H9 (cell line): Measurements from ENCODE around the gene DHRS2. TPM values are rescaled to one million over a fixed set of nuclear protein-coding genes. Genes with fewer than 3 reads are reported as not detected.

ENCODE experiments used
- DNase-seq: peaks from one replicate; pipeline ENCODE4 v3.0.0-alpha.2; 2017
- H2AFZ ChIP-seq: one replicate; pipeline ENCODE4 v1.6.1; 2013; ENCODE audit warnings: mild to moderate bottlenecking, low read length, control low read depth, moderate library complexity
- H2AK5ac ChIP-seq: 2 replicates; pipeline ENCODE4 v1.6.1; 2013; ENCODE audit warnings: low read length, control low read depth, mixed read lengths; ENCODE audit not compliant: insufficient read length
- H2BK120ac ChIP-seq: one replicate; pipeline ENCODE4 v1.6.1; 2013; ENCODE audit warnings: low read depth, mild to moderate bottlenecking, low read length, control low read depth, inconsistent platforms; ENCODE audit not compliant: poor library complexity, severe bottlenecking
- H2BK12ac ChIP-seq: 2 replicates; pipeline ENCODE4 v1.6.1; 2013; ENCODE audit warnings: low read length, control low read depth, mixed read lengths, low read depth; ENCODE audit not compliant: insufficient read length
- H2BK15ac ChIP-seq: 2 replicates; pipeline ENCODE4 v1.6.1; 2013; ENCODE audit warnings: low read depth, low read length, control low read depth
- H2BK20ac ChIP-seq: one replicate; pipeline ENCODE4 v1.6.1; 2013; ENCODE audit warnings: low read depth, mild to moderate bottlenecking, low read length, control low read depth, inconsistent platforms; ENCODE audit not compliant: poor library complexity, severe bottlenecking
- H2BK5ac ChIP-seq: 2 replicates; pipeline ENCODE4 v1.6.1; 2013; ENCODE audit warnings: low read length, control low read depth, mixed read lengths; ENCODE audit not compliant: insufficient read length
- H3K14ac ChIP-seq: 2 replicates; pipeline ENCODE4 v1.6.1; 2013; ENCODE audit warnings: low read length, control low read depth; ENCODE audit not compliant: insufficient read depth
- H3K18ac ChIP-seq: 2 replicates; pipeline ENCODE4 v1.6.1; 2013; ENCODE audit warnings: low read depth, mild to moderate bottlenecking, mixed read lengths, low read length, control low read depth; ENCODE audit not compliant: insufficient read length
- H3K23ac ChIP-seq: 2 replicates; pipeline ENCODE4 v1.6.1; 2013; ENCODE audit warnings: low read length, control low read depth, mixed read lengths, low read depth; ENCODE audit not compliant: insufficient read length
- H3K23me2 ChIP-seq: 2 replicates; pipeline ENCODE4 v1.6.1; 2013; ENCODE audit warnings: low read depth, mild to moderate bottlenecking, mixed read lengths, low read length, control low read depth; ENCODE audit not compliant: insufficient read length, poor library complexity, severe bottlenecking
- H3K27ac ChIP-seq: 2 replicates; pipeline ENCODE4 v1.5.1; 2013; ENCODE audit warnings: low read length, control low read depth, mixed read lengths, low read depth; ENCODE audit not compliant: insufficient read length
- H3K27me3 ChIP-seq: 2 replicates; pipeline ENCODE4 v1.6.1; 2013; ENCODE audit warnings: low read length, control low read depth, inconsistent platforms; ENCODE audit not compliant: insufficient read depth
- H3K4ac ChIP-seq: 2 replicates; pipeline ENCODE4 v1.6.1; 2013; ENCODE audit warnings: low read depth, mild to moderate bottlenecking, control low read depth, inconsistent platforms, low read length, moderate library complexity
- H3K4me1 ChIP-seq: 2 replicates; pipeline ENCODE4 v1.6.1; 2013; ENCODE audit warnings: low read length, control low read depth, inconsistent platforms; ENCODE audit not compliant: insufficient read depth
- H3K4me2 ChIP-seq: 2 replicates; pipeline ENCODE4 v1.6.1; 2013; ENCODE audit warnings: low read length, control low read depth, mixed read lengths; ENCODE audit not compliant: insufficient read length, insufficient read depth
- H3K56ac ChIP-seq: 2 replicates; pipeline ENCODE4 v1.6.1; 2013; ENCODE audit warnings: low read depth, mild to moderate bottlenecking, mixed read lengths, low read length, control low read depth; ENCODE audit not compliant: insufficient read length
- H3K79me1 ChIP-seq: 2 replicates; pipeline ENCODE4 v1.6.1; 2013; ENCODE audit warnings: low read depth, mild to moderate bottlenecking, moderate library complexity, low read length, control low read depth, inconsistent platforms; ENCODE audit not compliant: insufficient read depth, poor library complexity, severe bottlenecking
- H3K79me2 ChIP-seq: 2 replicates; pipeline ENCODE4 v1.6.1; 2013; ENCODE audit warnings: low read length, control low read depth, inconsistent platforms; ENCODE audit not compliant: insufficient read depth
- H3K9ac ChIP-seq: 2 replicates; pipeline ENCODE4 v1.6.1; 2013; ENCODE audit warnings: low read length, control low read depth, mixed read lengths; ENCODE audit not compliant: insufficient read length; ENCODE audit errors: extremely low read depth
- H3K9me3 ChIP-seq: one replicate; pipeline ENCODE4 v1.6.1; 2013; ENCODE audit warnings: low read depth, low read length, inconsistent platforms; ENCODE audit not compliant: control insufficient read depth
- H3T11ph ChIP-seq: one replicate; pipeline ENCODE4 v1.6.1; 2013; ENCODE audit warnings: mild to moderate bottlenecking, low read length, control low read depth, inconsistent platforms
- H4K20me1 ChIP-seq: one replicate; pipeline ENCODE4 v1.6.1; 2013; ENCODE audit not compliant: control insufficient read depth, insufficient read length, insufficient read depth
- H4K5ac ChIP-seq: 2 replicates; pipeline ENCODE4 v1.6.1; 2013; ENCODE audit warnings: low read depth, mild to moderate bottlenecking, mixed read lengths, low read length, control low read depth; ENCODE audit not compliant: insufficient read length
- H4K8ac ChIP-seq: replicated peaks from 2 replicates; pipeline ENCODE4 v1.6.1; 2013; ENCODE audit warnings: low read length, control low read depth, mixed read lengths, low read depth; ENCODE audit not compliant: insufficient read length
- H4K91ac ChIP-seq: 2 replicates; pipeline ENCODE4 v1.6.1; 2013; ENCODE audit warnings: low read depth, mild to moderate bottlenecking, moderate library complexity, mixed read lengths, low read length, control low read depth; ENCODE audit not compliant: insufficient read length
- H3K27ac Mint-ChIP-seq, 3 experiments: 2 replicates in 2 of 3; 3 replicates in 1 of 3; pipeline ENCODE4 v1.8.0; 2020 to 2021; ENCODE audit warnings: mixed read lengths in 3 of 3, mild to moderate bottlenecking in 1 of 3, moderate library complexity in 1 of 3
- H3K27me3 Mint-ChIP-seq: 2 replicates; pipeline ENCODE4 v1.8.0; 2021; ENCODE audit warnings: low read depth, mild to moderate bottlenecking, moderate library complexity, mixed read lengths
- H3K36me3 Mint-ChIP-seq, 3 experiments: 2 replicates in 2 of 3; 3 replicates in 1 of 3; pipeline ENCODE4 v1.8.0; 2020 to 2021; ENCODE audit warnings: low read depth in 3 of 3, mixed read lengths in 3 of 3; ENCODE audit not compliant: insufficient read depth in 1 of 3
- H3K4me1 Mint-ChIP-seq, 2 experiments: 2 replicates each; pipeline ENCODE4 v1.8.0; 2020; ENCODE audit warnings: mixed read lengths in 2 of 2
- H3K4me3 Mint-ChIP-seq, 2 experiments: 2 replicates in 1 of 2; 3 replicates in 1 of 2; pipeline ENCODE4 v1.8.0; 2020 to 2021; ENCODE audit warnings: mild to moderate bottlenecking in 2 of 2, mixed read lengths in 2 of 2, moderate library complexity in 1 of 2
- H3K9me3 Mint-ChIP-seq, 2 experiments: 2 replicates in 1 of 2; 3 replicates in 1 of 2; pipeline ENCODE4 v1.8.0; 2020; ENCODE audit warnings: mild to moderate bottlenecking in 2 of 2, mixed read lengths in 2 of 2, moderate library complexity in 1 of 2
- WGBS: extraction: QIAGEN DNeasy Blood & Tissue Kit; methylation state at CpG from one replicate; pipeline ENCODE4 v1.1.7; 2013; ENCODE audit warnings: missing lambda C conversion rate, low lambda C conversion rate, mixed read lengths; ENCODE audit not compliant: insufficient read length; ENCODE audit errors: extremely low coverage; 5-methylcytosine and 5-hydroxymethylcytosine counted together
- total RNA-seq: library from RNA; stranded (reverse); gene quantifications from 2 replicates; pipeline ENCODE4 v1.2.1, GENCODE V29; 2021
- TF ChIP-seq, protein P1 (sequence below): fragments of 200-600 bp; sonication (generic); conservative IDR thresholded peaks from 3 replicates; pipeline ENCODE4 v1.8.0; 2021; ENCODE audit warnings: antibody characterized with exemption, mild to moderate bottlenecking

DHRS2 gene
- total RNA-seq, 1 experiment from 2014 or later, result 0.66 TPM

DNA sequence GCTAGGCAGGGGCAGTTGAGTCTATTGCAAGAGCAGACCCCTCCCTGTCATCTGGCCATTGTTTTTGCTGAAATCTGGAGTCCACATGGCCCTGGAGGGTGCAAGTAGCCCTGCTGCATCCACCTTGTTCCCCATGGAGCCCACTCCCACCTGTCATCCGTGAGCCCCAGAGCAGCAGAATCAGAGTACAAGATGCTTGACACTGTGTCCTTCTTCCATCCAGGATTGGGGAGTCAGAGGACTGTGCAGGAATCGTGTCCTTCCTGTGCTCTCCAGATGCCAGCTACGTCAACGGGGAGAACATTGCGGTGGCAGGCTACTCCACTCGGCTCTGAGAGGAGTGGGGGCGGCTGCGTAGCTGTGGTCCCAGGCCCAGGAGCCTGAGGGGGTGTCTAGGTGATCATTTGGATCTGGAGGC is 8.8 kb downstream of the DHRS2 start:
- TF ChIP-seq, protein P1, sequence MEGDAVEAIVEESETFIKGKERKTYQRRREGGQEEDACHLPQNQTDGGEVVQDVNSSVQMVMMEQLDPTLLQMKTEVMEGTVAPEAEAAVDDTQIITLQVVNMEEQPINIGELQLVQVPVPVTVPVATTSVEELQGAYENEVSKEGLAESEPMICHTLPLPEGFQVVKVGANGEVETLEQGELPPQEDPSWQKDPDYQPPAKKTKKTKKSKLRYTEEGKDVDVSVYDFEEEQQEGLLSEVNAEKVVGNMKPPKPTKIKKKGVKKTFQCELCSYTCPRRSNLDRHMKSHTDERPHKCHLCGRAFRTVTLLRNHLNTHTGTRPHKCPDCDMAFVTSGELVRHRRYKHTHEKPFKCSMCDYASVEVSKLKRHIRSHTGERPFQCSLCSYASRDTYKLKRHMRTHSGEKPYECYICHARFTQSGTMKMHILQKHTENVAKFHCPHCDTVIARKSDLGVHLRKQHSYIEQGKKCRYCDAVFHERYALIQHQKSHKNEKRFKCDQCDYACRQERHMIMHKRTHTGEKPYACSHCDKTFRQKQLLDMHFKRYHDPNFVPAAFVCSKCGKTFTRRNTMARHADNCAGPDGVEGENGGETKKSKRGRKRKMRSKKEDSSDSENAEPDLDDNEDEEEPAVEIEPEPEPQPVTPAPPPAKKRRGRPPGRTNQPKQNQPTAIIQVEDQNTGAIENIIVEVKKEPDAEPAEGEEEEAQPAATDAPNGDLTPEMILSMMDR, result no peak

More for the DNA sequence above, 8.8 kb downstream of the DHRS2 start:
- Histone ChIP-seq H3K27me3 (no peaks in the 10 kb centered on the region), H3K79me1 (no peaks in the 10 kb centered on the region), H3K27ac (no peak overlapping the region), H3K56ac (no peak overlapping the region), H2AK5ac (no peak overlapping the region), H4K5ac (no peak overlapping the region), H2BK120ac (no peak overlapping the region), H3K18ac (no peak overlapping the region), H3K9ac (no peak overlapping the region), H2BK12ac (no peak overlapping the region), H3K23me2 (no peaks in the 10 kb centered on the region), H2BK5ac (no peak overlapping the region), H4K91ac (no peak overlapping the region), H3K79me2 (no peaks in the 10 kb centered on the region), H4K20me1 (no peaks in the 10 kb centered on the region), H3K9me3 (no peaks in the 10 kb centered on the region), H3K14ac (no peak overlapping the region; the same call in 1 of the 2 replicates), H2BK15ac (no peak overlapping the region), H3T11ph (no peak overlapping the region), H2AFZ (no peak overlapping the region), H3K4me2 (no peak overlapping the region), H4K8ac (no peak overlapping the region), H2BK20ac (no peak overlapping the region), H3K4ac (no peak overlapping the region), H3K23ac (no peak overlapping the region), H3K4me1 (peaks cover 9% of the 10 kb centered on the region)
- no peak overlapping the region for H3K4me3 Mint-ChIP-seq
- no CpG with 5 or more reads among the region's 8 CpGs for WGBS
- peaks cover 3 to 27% of the 10 kb centered on the region in 2 experiments; a peak in 3 of 5 replicates for H3K9me3 Mint-ChIP-seq
- DNase-seq, result no peak
- H3K36me3 Mint-ChIP-seq, result peaks cover 0 to 2% (median 0%) of the 10 kb centered on the region in 3 experiments; a peak in 3 of 7 replicates
- no peak overlapping the region for H3K27ac Mint-ChIP-seq
- no peaks in the 10 kb centered on the region for H3K4me1 Mint-ChIP-seq
- no peaks in the 10 kb centered on the region; the same call in none of the 2 replicates for H3K27me3 Mint-ChIP-seq
